Neuronal stem cell (in vitro differentiated cells): ENCODE results near the gene WDR45B.

Experiments used
- DNase-seq: peaks from one replicate; pipeline ENCODE4 v3.0.0-alpha.2; 2013; ENCODE audit warnings: low spot score
- H2AFZ ChIP-seq: one replicate; pipeline ENCODE4 v1.6.1; 2013; ENCODE audit warnings: mild to moderate bottlenecking, low read length, inconsistent platforms
- H2AK5ac ChIP-seq: 2 replicates; pipeline ENCODE4 v1.6.1; 2013; ENCODE audit warnings: low read depth, mild to moderate bottlenecking, inconsistent platforms, low read length, moderate library complexity, mixed read lengths
- H2BK120ac ChIP-seq: 2 replicates; pipeline ENCODE4 v1.6.1; 2013; ENCODE audit warnings: low read depth, mild to moderate bottlenecking, inconsistent platforms, low read length, moderate library complexity, mixed read lengths
- H2BK12ac ChIP-seq: one replicate; pipeline ENCODE4 v1.6.1; 2013; ENCODE audit warnings: low read length, inconsistent platforms
- H2BK15ac ChIP-seq: 2 replicates; pipeline ENCODE4 v1.6.1; 2013; ENCODE audit warnings: mild to moderate bottlenecking, low read length, inconsistent platforms, mixed read lengths
- H2BK5ac ChIP-seq: one replicate; pipeline ENCODE4 v1.6.1; 2013; ENCODE audit warnings: inconsistent platforms, mild to moderate bottlenecking, low read length, moderate library complexity
- H3K14ac ChIP-seq: one replicate; pipeline ENCODE4 v1.6.1; 2013; ENCODE audit warnings: low read length, inconsistent platforms
- H3K18ac ChIP-seq: 2 replicates; pipeline ENCODE4 v1.6.1; 2013; ENCODE audit warnings: low read length, inconsistent platforms
- H3K23ac ChIP-seq: 2 replicates; pipeline ENCODE4 v1.6.1; 2013; ENCODE audit warnings: low read depth, mild to moderate bottlenecking, mixed read lengths, low read length, inconsistent platforms; ENCODE audit not compliant: poor library complexity
- H3K27ac ChIP-seq: replicated peaks from 3 replicates; pipeline ENCODE4 v1.5.1; 2013; ENCODE audit warnings: low read length, inconsistent platforms
- H3K27me3 ChIP-seq, 3 experiments: 2 replicates each; pipeline ENCODE4 v1.6.1; 2013; ENCODE audit warnings: low read length in 3 of 3, mild to moderate bottlenecking in 2 of 3, inconsistent platforms in 1 of 3, low read depth in 1 of 3, mixed read lengths in 1 of 3, moderate library complexity in 1 of 3; ENCODE audit not compliant: control insufficient read depth in 3 of 3, insufficient read depth in 3 of 3
- H3K36me3 ChIP-seq, 2 donors: replicated peaks in 1 of 2; 2 replicates each; pipeline ENCODE4 v1.6.1; 2013; ENCODE audit warnings: low read length in 2 of 2; ENCODE audit not compliant: control insufficient read depth in 2 of 2, insufficient read depth in 2 of 2
- H3K4ac ChIP-seq: 2 replicates; pipeline ENCODE4 v1.6.1; 2013; ENCODE audit warnings: inconsistent platforms, mild to moderate bottlenecking, low read length, moderate library complexity
- H3K4me1 ChIP-seq, 2 donors: 1 replicate in 1 of 2; 2 replicates in 1 of 2; pipeline ENCODE4 v1.6.1; 2013; ENCODE audit warnings: low read length in 2 of 2, low read depth in 1 of 2; ENCODE audit not compliant: control insufficient read depth in 2 of 2, insufficient read depth in 1 of 2
- H3K4me2 ChIP-seq: one replicate; pipeline ENCODE4 v1.6.1; 2013; ENCODE audit warnings: mild to moderate bottlenecking, low read length, inconsistent platforms; ENCODE audit not compliant: insufficient read depth, poor library complexity, severe bottlenecking
- H3K4me3 ChIP-seq, 2 donors: 2 replicates each; pipeline ENCODE4 v1.5.1; 2013; ENCODE audit warnings: low read length in 2 of 2, mild to moderate bottlenecking in 2 of 2, inconsistent platforms in 1 of 2, moderate library complexity in 1 of 2
- H3K79me1 ChIP-seq: one replicate; pipeline ENCODE4 v1.6.1; 2013; ENCODE audit warnings: low read depth, mild to moderate bottlenecking, inconsistent platforms, low read length, moderate library complexity
- H3K9ac ChIP-seq: one replicate; pipeline ENCODE4 v1.6.1; 2013; ENCODE audit warnings: mild to moderate bottlenecking, low read depth, low read length, inconsistent platforms; ENCODE audit not compliant: poor library complexity
- H3K9me3 ChIP-seq, 2 donors: replicated peaks in 1 of 2; 2 replicates each; pipeline versions ENCODE3 to v1.6.1; 2013; ENCODE audit warnings: low read length in 2 of 2, mild to moderate bottlenecking in 2 of 2, inconsistent platforms in 1 of 2, low read depth in 1 of 2, mixed read lengths in 1 of 2, moderate library complexity in 1 of 2; ENCODE audit not compliant: control insufficient read depth in 2 of 2, insufficient read depth in 1 of 2
- H4K8ac ChIP-seq: one replicate; pipeline ENCODE4 v1.6.1; 2013; ENCODE audit warnings: low read depth, mild to moderate bottlenecking, inconsistent platforms, low read length, moderate library complexity
- H4K91ac ChIP-seq: one replicate; pipeline ENCODE4 v1.6.1; 2013; ENCODE audit warnings: low read length, low read depth, mild to moderate bottlenecking, inconsistent platforms; ENCODE audit not compliant: poor library complexity
- WGBS, 2 donors: extraction: QIAGEN DNeasy Blood & Tissue Kit; methylation state at CpG; one replicate each; pipeline ENCODE4 v1.1.7; 2013; ENCODE audit warnings: missing lambda C conversion rate in 2 of 2, mixed read lengths in 1 of 2; ENCODE audit not compliant: insufficient read length in 2 of 2, insufficient replicate concordance in 1 of 2; ENCODE audit errors: extremely low coverage in 2 of 2; 5-methylcytosine and 5-hydroxymethylcytosine counted together

The WDR45B gene

GRCh38 chr17:82675476-82676245 lies 27.4 kb upstream of the WDR45B start:
- Histone ChIP-seq H4K91ac (no peak overlapping the region), H3K9me3 (peaks cover 0 to 2% of the 10 kb centered on the region in 2 donors), H3K4ac (no peak overlapping the region), H3K18ac (no peak overlapping the region), H2BK15ac (no peak overlapping the region), H4K8ac (no peak overlapping the region), H2AK5ac (no peak overlapping the region), H3K14ac (peak overlapping the region; percentile 94), H2BK5ac (no peak overlapping the region), H3K4me1 (peaks cover 0 to 2% of the 10 kb centered on the region in 2 donors), H2AFZ (no peak overlapping the region), H3K27me3 (no peaks in the 10 kb centered on the region), H3K36me3 (no peaks in the 10 kb centered on the region), H3K4me2 (no peak overlapping the region), H2BK12ac (no peak overlapping the region), H3K79me1 (peaks cover 3% of the 10 kb centered on the region), H2BK120ac (no peak overlapping the region), H3K4me3 (peak overlapping the region in 1 of 2 donors; percentile 32), H3K23ac (no peak overlapping the region), H3K9ac (no peak overlapping the region), H3K27ac (no peak overlapping the region)
- WGBS, 2 donors, result no CpG with 5 or more reads among the region's 18 CpGs
- no peak for DNase-seq

DNA sequence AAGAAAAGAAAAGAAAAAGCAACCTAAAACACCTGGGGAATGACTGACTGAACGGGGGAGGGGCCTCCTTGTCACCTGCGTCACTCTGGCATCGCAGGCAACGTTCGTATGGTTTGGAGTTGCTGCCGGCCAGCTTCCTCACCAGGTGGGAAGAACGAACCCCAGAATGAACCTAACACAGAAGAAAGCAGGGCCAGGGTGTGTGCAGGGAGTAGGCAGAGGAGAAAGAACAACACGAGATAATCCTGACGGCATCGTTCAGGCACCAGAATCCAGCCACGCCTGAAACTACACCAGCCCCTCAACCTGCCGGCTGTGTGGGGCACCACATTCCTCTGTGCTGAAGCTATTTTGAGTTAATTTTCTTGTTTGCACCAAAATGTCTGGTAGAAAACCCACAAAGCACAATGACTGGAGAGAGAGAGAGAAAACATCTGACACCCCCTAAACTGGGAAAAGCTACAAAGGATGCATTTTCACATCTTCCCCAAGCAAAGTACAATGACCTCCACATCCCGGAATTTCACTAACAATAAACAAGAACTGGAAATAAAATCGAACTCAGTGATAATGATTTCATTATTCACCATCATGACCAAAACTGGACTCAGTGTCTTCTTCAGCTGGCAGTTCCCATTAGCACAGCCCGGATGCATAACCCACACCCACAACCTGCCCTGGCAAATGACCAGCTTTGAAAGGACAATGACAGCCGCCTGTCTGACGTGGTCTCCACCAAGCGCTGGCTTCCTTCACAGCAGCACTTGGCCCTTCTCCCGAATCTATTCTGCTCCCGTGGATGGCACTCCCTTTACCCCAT lies 26.6 kb upstream of the WDR45B start:
- H3K4ac ChIP-seq, result no peak overlapping the region
- H4K91ac ChIP-seq, result no peak overlapping the region
- no peak overlapping the region for H2AK5ac ChIP-seq
- peaks cover 0 to 2% of the 10 kb centered on the region in 2 donors for H3K9me3 ChIP-seq
- no peak overlapping the region for H2BK15ac ChIP-seq
- H3K4me2 ChIP-seq, result no peak overlapping the region
- H3K4me1 ChIP-seq, result peaks cover 0 to 2% of the 10 kb centered on the region in 2 donors
- no peak overlapping the region for H3K27ac ChIP-seq
- no peak for DNase-seq
- no peaks in the 10 kb centered on the region for H3K36me3 ChIP-seq
- H3K27me3 ChIP-seq, result no peaks in the 10 kb centered on the region
- no peak overlapping the region for H2BK5ac ChIP-seq
- no peak overlapping the region for H3K4me3 ChIP-seq
- H3K23ac ChIP-seq, result no peak overlapping the region
- H4K8ac ChIP-seq, result no peak overlapping the region
- H2BK120ac ChIP-seq, result no peak overlapping the region
- H2BK12ac ChIP-seq, result no peak overlapping the region
- no peak overlapping the region for H2AFZ ChIP-seq
- no CpG with 5 or more reads among the region's 20 CpGs for WGBS, 2 donors
- peaks cover 3% of the 10 kb centered on the region for H3K79me1 ChIP-seq
- H3K14ac ChIP-seq, result no peak overlapping the region
- H3K18ac ChIP-seq, result peak overlapping the region; percentile 28
- H3K9ac ChIP-seq, result peak overlapping the region; percentile 44

DNA sequence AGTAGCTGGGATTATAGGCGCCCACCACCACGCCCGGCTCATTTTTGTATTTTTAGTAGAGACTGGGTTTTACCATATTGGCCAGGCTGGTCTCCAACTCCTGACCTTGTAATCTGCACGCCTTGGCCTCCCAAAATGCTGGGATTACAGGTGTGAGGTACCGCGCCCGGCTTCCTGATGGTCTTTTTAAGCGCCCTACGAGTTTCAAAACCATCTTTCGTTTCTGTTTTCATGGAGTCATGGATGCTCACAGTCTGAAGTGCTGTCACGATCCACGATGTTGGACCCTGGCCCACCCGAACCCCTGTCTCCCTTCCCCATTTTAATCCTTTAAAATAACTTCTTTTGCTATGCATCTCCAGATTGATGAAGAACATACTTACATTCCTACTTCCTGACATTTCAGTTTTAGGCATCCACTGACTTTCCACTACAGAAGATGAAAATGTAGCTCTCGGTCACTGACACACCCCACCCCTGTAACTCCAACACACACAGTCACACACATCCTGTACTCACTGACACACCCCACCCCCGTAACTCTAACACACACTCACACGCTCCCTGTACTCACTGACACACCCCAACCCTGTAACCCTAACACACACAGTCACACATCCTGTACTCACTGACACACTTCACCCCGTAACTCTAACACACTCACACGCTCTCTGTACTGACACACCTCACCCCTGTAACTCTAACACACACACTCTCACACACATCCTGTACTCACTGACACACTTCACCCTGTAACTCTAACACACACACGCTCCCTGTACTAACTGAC lies 22.6 kb upstream of the WDR45B start:
- Histone ChIP-seq H3K4me1 (peaks cover 0 to 3% of the 10 kb centered on the region in 2 donors), H3K4me2 (no peak overlapping the region), H3K27me3 (no peaks in the 10 kb centered on the region)

More for the DNA sequence above, 22.6 kb upstream of the WDR45B start:
- Histone ChIP-seq H3K4ac (no peak overlapping the region), H3K23ac (no peak overlapping the region), H3K9me3 (peaks cover 0 to 2% of the 10 kb centered on the region in 2 donors), H3K18ac (no peak overlapping the region), H2BK12ac (no peak overlapping the region), H3K9ac (no peak overlapping the region), H2AFZ (no peak overlapping the region), H2BK15ac (no peak overlapping the region), H3K79me1 (peaks cover 1% of the 10 kb centered on the region), H4K8ac (no peak overlapping the region), H3K36me3 (no peaks in the 10 kb centered on the region), H3K14ac (no peak overlapping the region), H2BK120ac (no peak overlapping the region), H2AK5ac (no peak overlapping the region), H4K91ac (no peak overlapping the region), H2BK5ac (no peak overlapping the region), H3K27ac (no peak overlapping the region), H3K4me3 (no peak overlapping the region)
- WGBS, 2 donors, result 100% methylated on average over 2 of the region's 19 CpGs; no CpG with 5 or more reads in 1 of the 2 donors
- DNase-seq, result no peak
